HG03103 (cell line): ENCODE data around the gene DLG2.
A peak's percentile ranks its signal among the peaks of the same experiment; 100 is the strongest.
"Not testable (repeated sequence)": the region's sequence is repeated elsewhere in the genome, so short reads cannot be mapped to it uniquely, and the experiment has no call there.

ENCODE experiments used
- ATAC-seq: cut with Tn5 transposase; IDR thresholded peaks from one replicate; pipeline ENCODE4 v1.9.1; 2021; ENCODE audit warnings: low read depth; ENCODE audit not compliant: unreplicated experiment

The DLG2 gene

GRCh38 chr11:85257837-85258236, 369.3 kb downstream of the DLG2 start:
- ATAC-seq: no peak

- ATAC-seq: no peak
Measured at GRCh38 chr11:85256433-85256832, 370.7 kb downstream of the DLG2 start.

GRCh38 chr11:85249482-85249881, 377.7 kb downstream of the DLG2 start:
- no peak for ATAC-seq

GRCh38 chr11:85247797-85248196, 379.3 kb downstream of the DLG2 start:
- ATAC-seq: no peak

GRCh38 chr11:85238906-85239305, 388.2 kb downstream of the DLG2 start:
- no peak for ATAC-seq

- ATAC-seq: not testable (repeated sequence)
Measured at GRCh38 chr11:85238038-85238437, 389.1 kb downstream of the DLG2 start.

GRCh38 chr11:85236211-85236610, 390.9 kb downstream of the DLG2 start:
- ATAC-seq: no peak

- no peak for ATAC-seq
Measured at GRCh38 chr11:85232559-85232958, 394.6 kb downstream of the DLG2 start.

- no peak for ATAC-seq
Measured at GRCh38 chr11:85231588-85231987, 395.6 kb downstream of the DLG2 start.

GRCh38 chr11:85229723-85230122, 397.4 kb downstream of the DLG2 start:
- not testable (repeated sequence) for ATAC-seq

- ATAC-seq: no peak
Measured at GRCh38 chr11:85196968-85197367, 430.2 kb downstream of the DLG2 start.

GRCh38 chr11:85195934-85196333, 431.2 kb downstream of the DLG2 start:
- ATAC-seq: no peak

- ATAC-seq: no peak
Measured at GRCh38 chr11:85187992-85188391, 439.2 kb downstream of the DLG2 start.

GRCh38 chr11:85184721-85185120, 442.4 kb downstream of the DLG2 start:
- ATAC-seq: no peak

- ATAC-seq: peak; percentile 82
Measured at GRCh38 chr11:85182441-85183387, 444.4 kb downstream of the DLG2 start.

GRCh38 chr11:85180528-85180927, 446.6 kb downstream of the DLG2 start:
- ATAC-seq: no peak

GRCh38 chr11:85171648-85172257, 455.4 kb downstream of the DLG2 start:
- ATAC-seq: no peak

GRCh38 chr11:85170184-85170583, 457.0 kb downstream of the DLG2 start:
- ATAC-seq: no peak

- ATAC-seq: no peak
Measured at GRCh38 chr11:85167471-85167870, 459.7 kb downstream of the DLG2 start.

- no peak for ATAC-seq
Measured at GRCh38 chr11:85167038-85167437, 460.1 kb downstream of the DLG2 start.

- no peak for ATAC-seq
Measured at GRCh38 chr11:85165819-85166218, 461.3 kb downstream of the DLG2 start.

- ATAC-seq: no peak
Measured at GRCh38 chr11:85164743-85165142, 462.4 kb downstream of the DLG2 start.
